ENCODE results near the gene HES3. TPM values are rescaled to one million over a fixed set of nuclear protein-coding genes. Genes with fewer than 3 reads are reported as not detected.

HES3 gene
- total RNA-seq, 1 experiment from 2014 or later: not detected

GRCh38 chr1:6261615-6261995 is 17.6 kb downstream of the HES3 start:
- H3K27ac ChIP-seq (ENCODE audit: low read depth, low read length, poor library complexity, severe bottlenecking): no peak overlapping the region
- H3K36me3 ChIP-seq (ENCODE audit: insufficient read depth, low read length, poor library complexity, severe bottlenecking): no peaks in the 10 kb centered on the region
- no peaks in the 10 kb centered on the region for H3K9me3 ChIP-seq (ENCODE audit: low read depth, low read length, poor library complexity, severe bottlenecking)
- peaks cover 20% of the 10 kb centered on the region for H3K4me1 ChIP-seq (ENCODE audit: insufficient read depth, low read length, poor library complexity, severe bottlenecking)
- no peak for DNase-seq (ENCODE audit: low spot score)
- BruUV-seq (replicated peaks): no TSS peak
- peak overlapping the region; percentile 62 for H3K4me3 ChIP-seq (ENCODE audit: low read depth, low read length, poor library complexity, severe bottlenecking)
- POLR2A ChIA-PET (ENCODE audit: low non-redundant PET): no interaction called here
- H3K27me3 ChIP-seq (replicated peaks; ENCODE audit: insufficient read depth, low read depth, low read length, poor library complexity): no peaks in the 10 kb centered on the region
- no peak for TF ChIP-seq EZH2 (IDR thresholded peaks at IDR 0.05; ENCODE audit: borderline replicate concordance, low read depth, low read length, poor library complexity, severe bottlenecking)
- no peak for TF ChIP-seq CTCF (conservative IDR thresholded peaks at IDR 0.05; ENCODE audit: low read depth, low read length)
- intact Hi-C loops (cut with micrococcal nuclease; ENCODE audit: unreplicated experiment): loop anchor here (5.0 kb wide), 1 partner anchor 81 kb away; no protein-coding TSS in a partner anchor
- CTCF ChIA-PET: interaction anchor here (0.6 kb wide), 1 partner anchor 300 kb away, joined by 6 read pairs; no protein-coding TSS in a partner anchor

- H3K4me3 ChIP-seq (ENCODE audit: low read depth, low read length, poor library complexity, severe bottlenecking): no peak overlapping the region
- H3K36me3 ChIP-seq (ENCODE audit: insufficient read depth, low read length, poor library complexity, severe bottlenecking): no peaks in the 10 kb centered on the region
- ChIA-PET CTCF (no interaction called here), POLR2A (ENCODE audit: low non-redundant PET) (no interaction called here)
- no peak for TF ChIP-seq CTCF (conservative IDR thresholded peaks at IDR 0.05; ENCODE audit: low read depth, low read length)
- TF ChIP-seq EZH2 (IDR thresholded peaks at IDR 0.05; ENCODE audit: borderline replicate concordance, low read depth, low read length, poor library complexity, severe bottlenecking): no peak
- DNase-seq (ENCODE audit: low spot score): no peak
- intact Hi-C loops (cut with micrococcal nuclease; ENCODE audit: unreplicated experiment): loop anchor here (5.0 kb wide), 1 partner anchor 80 kb away; no protein-coding TSS in a partner anchor
- peaks cover 20% of the 10 kb centered on the region for H3K4me1 ChIP-seq (ENCODE audit: insufficient read depth, low read length, poor library complexity, severe bottlenecking)
- no peaks in the 10 kb centered on the region for H3K27me3 ChIP-seq (replicated peaks; ENCODE audit: insufficient read depth, low read depth, low read length, poor library complexity)
- BruUV-seq (replicated peaks): no TSS peak
- peak overlapping the region; percentile 16 for H3K27ac ChIP-seq (ENCODE audit: low read depth, low read length, poor library complexity, severe bottlenecking)
- no peaks in the 10 kb centered on the region for H3K9me3 ChIP-seq (ENCODE audit: low read depth, low read length, poor library complexity, severe bottlenecking)
Measured at GRCh38 chr1:6262555-6263420, 18.8 kb downstream of the HES3 start.

DNA sequence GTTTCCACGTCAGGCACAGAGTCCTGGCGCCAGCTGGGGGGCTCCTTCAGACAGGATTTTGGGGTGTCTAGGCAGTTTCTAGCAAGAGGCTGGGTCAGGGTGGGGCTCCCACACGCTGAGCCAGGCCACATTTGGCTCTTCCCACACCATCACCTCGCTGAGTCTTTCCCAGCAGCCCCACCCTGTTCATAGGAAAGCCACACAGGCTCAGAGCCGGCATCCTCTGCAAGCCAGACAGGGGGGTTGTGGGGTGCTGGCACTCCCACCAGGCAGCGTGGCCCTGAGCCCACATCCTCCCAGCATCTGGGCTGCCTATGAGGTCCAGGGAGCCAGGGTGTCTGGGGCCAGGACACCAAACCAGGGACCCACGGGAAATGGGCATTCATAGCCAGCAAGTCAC is 19.7 kb downstream of the HES3 start:
- ChIA-PET CTCF (no interaction called here), POLR2A (ENCODE audit: low non-redundant PET) (no interaction called here)
- Histone ChIP-seq H3K9me3 (ENCODE audit: low read depth, low read length, poor library complexity, severe bottlenecking) (no peaks in the 10 kb centered on the region), H3K36me3 (ENCODE audit: insufficient read depth, low read length, poor library complexity, severe bottlenecking) (no peaks in the 10 kb centered on the region), H3K4me1 (ENCODE audit: insufficient read depth, low read length, poor library complexity, severe bottlenecking) (peaks cover 20% of the 10 kb centered on the region), H3K27ac (ENCODE audit: low read depth, low read length, poor library complexity, severe bottlenecking) (no peak overlapping the region), H3K4me3 (ENCODE audit: low read depth, low read length, poor library complexity, severe bottlenecking) (no peak overlapping the region), H3K27me3 (replicated peaks; ENCODE audit: insufficient read depth, low read depth, low read length, poor library complexity) (no peaks in the 10 kb centered on the region)
- no peak for DNase-seq (ENCODE audit: low spot score)
- BruUV-seq (replicated peaks): no TSS peak
- intact Hi-C loops (cut with micrococcal nuclease; ENCODE audit: unreplicated experiment): loop anchor here (5.0 kb wide), 1 partner anchor 79 kb away; no protein-coding TSS in a partner anchor
- no peak for TF ChIP-seq EZH2 (IDR thresholded peaks at IDR 0.05; ENCODE audit: borderline replicate concordance, low read depth, low read length, poor library complexity, severe bottlenecking)
- no peak for TF ChIP-seq CTCF (conservative IDR thresholded peaks at IDR 0.05; ENCODE audit: low read depth, low read length)
